GM12878 (cell line): ENCODE measurements around the gene DDX42. TPM values are rescaled to one million over a fixed set of nuclear protein-coding genes. Genes with fewer than 3 reads are reported as not detected.

Source experiments
- ATAC-seq: fragments of 200-7000 bp; cut with Tn5 transposase; 3 replicates; pipeline ENCODE4 v1.9.1; 2020; ENCODE audit warnings: mild to moderate bottlenecking, moderate library complexity
- BruUV-seq: library from RNA; stranded (reverse); fragments of 400-500 nt; replicated peaks from 2 replicates; lab custom pipeline; 2021; lab: Mats Ljungman, UMichigan
- CTCF ChIA-PET: fragments of 300-600 bp; sonication (Branson Sonifier 250); formaldehyde crosslinking; extraction: SDS; loops from one replicate; lab custom pipeline; 2021; ENCODE audit warnings: inconsistent platforms; lab: Yijun Ruan, JAX
- POLR2A ChIA-PET: fragments of 350-600 bp; formaldehyde crosslinking; extraction: SDS; loops from one replicate; lab custom pipeline; 2021; ENCODE audit warnings: inconsistent platforms; lab: Charles Lee
- RAD21 ChIA-PET: fragments of 300-600 bp; sonication (Branson Sonifier 250); formaldehyde crosslinking; loops from one replicate; lab custom pipeline; 2023; ENCODE audit warnings: antibody characterized with exemption; ENCODE audit not compliant: unreplicated experiment; lab: Charles Lee
- SMC1A ChIA-PET: fragments of 300-600 bp; sonication (Branson Sonifier 250); formaldehyde crosslinking; loops from one replicate; lab custom pipeline; 2023; ENCODE audit not compliant: unreplicated experiment, uncharacterized antibody; lab: Charles Lee
- DNase-seq: peaks from one replicate; pipeline ENCODE4 v3.0.0-alpha.2; 2011; ENCODE audit warnings: low read depth, low spot score
- FAIRE-seq: peaks from 3 replicates; lab custom pipeline; 2011; peaks lifted over from hg19 to GRCh38; lab: Jason Lieb, UNC
- H2AFZ ChIP-seq: 2 replicates; pipeline ENCODE4 v1.6.0; 2011; ENCODE audit warnings: low read depth, low read length, control low read depth; ENCODE audit not compliant: control insufficient read depth
- H3K27ac ChIP-seq: 2 replicates; pipeline ENCODE4 v1.5.1; 2011; ENCODE audit warnings: control low read depth; ENCODE audit not compliant: control insufficient read depth, insufficient read depth
- H3K27me3 ChIP-seq, 2 experiments: replicated peaks in 1 of 2; 2 replicates each; pipeline versions ENCODE4 v1.6.0 to v1.6.1; 2011; ENCODE audit warnings: low read length in 1 of 2; ENCODE audit not compliant: control insufficient read depth in 2 of 2, insufficient read depth in 2 of 2
- H3K36me3 ChIP-seq, 2 experiments: 2 replicates each; pipeline ENCODE4 v1.5.1; 2011; ENCODE audit warnings: low read length in 1 of 2; ENCODE audit not compliant: control insufficient read depth in 2 of 2, insufficient read depth in 2 of 2
- H3K4me1 ChIP-seq: 2 replicates; pipeline ENCODE4 v1.6.1; 2011; ENCODE audit warnings: mild to moderate bottlenecking, low read length, moderate library complexity, mixed read lengths; ENCODE audit not compliant: control insufficient read depth, insufficient read depth
- H3K4me2 ChIP-seq: 2 replicates; pipeline ENCODE4 v1.6.0; 2011; ENCODE audit warnings: control low read depth; ENCODE audit not compliant: control insufficient read depth, insufficient read depth
- H3K4me3 ChIP-seq: fragments of 200-600 bp; sonication (generic); 2 replicates; pipeline ENCODE4 v1.5.1; 2016
- H3K79me2 ChIP-seq: 2 replicates; pipeline ENCODE4 v1.6.0; 2011; ENCODE audit warnings: low read length; ENCODE audit not compliant: control insufficient read depth, insufficient read depth
- H3K9ac ChIP-seq: 2 replicates; pipeline ENCODE4 v1.8.0; 2011; ENCODE audit warnings: low read length, control low read depth, mixed read lengths; ENCODE audit not compliant: control insufficient read depth, insufficient read depth
- H3K9me3 ChIP-seq: replicated peaks from 3 replicates; pipeline ENCODE4 v1.5.1; 2011; ENCODE audit warnings: mild to moderate bottlenecking, low read length; ENCODE audit not compliant: control insufficient read depth, insufficient read depth
- H4K20me1 ChIP-seq: 2 replicates; pipeline ENCODE4 v1.6.0; 2011; ENCODE audit not compliant: control insufficient read depth, insufficient read depth
- ATF3 ChIP-seq: IDR thresholded peaks from 2 replicates; pipeline ENCODE4 v1.6.1; 2011; ENCODE audit warnings: low read depth, mild to moderate bottlenecking, low read length, moderate library complexity, borderline replicate concordance; ENCODE audit errors: extremely low read depth
- BCL3 ChIP-seq: IDR thresholded peaks from 2 replicates; pipeline ENCODE4 v1.6.1; 2011; ENCODE audit warnings: borderline replicate concordance, low read depth, mild to moderate bottlenecking, moderate library complexity, low read length; ENCODE audit not compliant: insufficient read depth, poor library complexity, severe bottlenecking
- EED ChIP-seq: sonication (generic); IDR thresholded peaks from 2 replicates; pipeline ENCODE4 v1.6.1; 2016; ENCODE audit warnings: antibody characterized with exemption, low read depth
- EZH2 ChIP-seq: IDR thresholded peaks from 2 replicates; pipeline ENCODE4 v1.6.1; 2012; ENCODE audit warnings: low read depth, mild to moderate bottlenecking, control low read depth, inconsistent platforms, low read length, borderline replicate concordance; ENCODE audit not compliant: control insufficient read depth
- KLF5 ChIP-seq: fragments of 450-650 bp; IDR thresholded peaks from 2 replicates; pipeline ENCODE4 v1.6.1; 2014; ENCODE audit warnings: mild to moderate bottlenecking; ENCODE audit not compliant: partially characterized antibody
- MYB ChIP-seq: fragments of 150-350 bp; IDR thresholded peaks from 2 replicates; pipeline ENCODE4 v1.6.1; 2014; ENCODE audit warnings: mild to moderate bottlenecking, low read depth, low read length, borderline replicate concordance
- NFYB ChIP-seq: IDR thresholded peaks from 2 replicates; pipeline ENCODE4 v1.6.1; 2011; ENCODE audit warnings: low read depth, mild to moderate bottlenecking, low read length, improper control_type of control experiment, moderate library complexity; ENCODE audit not compliant: insufficient read depth
- NR2F1 ChIP-seq: fragments of 450-650 bp; conservative IDR thresholded peaks from 2 replicates; pipeline ENCODE4 v1.6.1; 2017; ENCODE audit warnings: mild to moderate bottlenecking
- PAX8 ChIP-seq: fragments of 450-650 bp; IDR thresholded peaks from 2 replicates; pipeline ENCODE4 v1.6.1; 2017; ENCODE audit warnings: mild to moderate bottlenecking, moderate library complexity
- RELA ChIP-seq: fragments of 450-650 bp; IDR thresholded peaks from 2 replicates; pipeline ENCODE4 v1.8.0; 2014; ENCODE audit warnings: borderline replicate concordance; ENCODE audit not compliant: partially characterized antibody
- RUNX3 ChIP-seq: IDR thresholded peaks from 2 replicates; pipeline ENCODE4 v1.6.1; 2012; ENCODE audit warnings: low read length, inconsistent platforms
- SP1 ChIP-seq: IDR thresholded peaks from one replicate; pipeline ENCODE4 v1.6.1; 2011; ENCODE audit warnings: low read depth, low read length
- SREBF1 ChIP-seq: IDR thresholded peaks from 2 replicates; pipeline ENCODE4 v1.6.1; 2012; ENCODE audit warnings: mild to moderate bottlenecking, low read length
- SRF ChIP-seq, 2 experiments: IDR thresholded peaks; 2 replicates each; pipeline ENCODE4 v1.6.1; 2011; ENCODE audit warnings: low read depth in 2 of 2, low read length in 2 of 2, mild to moderate bottlenecking in 1 of 2, moderate library complexity in 1 of 2
- TCF7 ChIP-seq: IDR thresholded peaks from 2 replicates; pipeline ENCODE4 v1.6.1; 2014; ENCODE audit warnings: antibody characterized with exemption, borderline replicate concordance
- USF1 ChIP-seq: IDR thresholded peaks from 2 replicates; pipeline ENCODE4 v1.6.1; 2011; ENCODE audit warnings: borderline replicate concordance, low read depth, mild to moderate bottlenecking, moderate library complexity, mixed read lengths, low read length; ENCODE audit not compliant: insufficient read depth; ENCODE audit errors: extremely low read length
- ZBED1 ChIP-seq: IDR thresholded peaks from 2 replicates; pipeline ENCODE4 v1.6.1; 2016; ENCODE audit warnings: borderline replicate concordance
- WGBS: methylation state at CpG from one replicate; pipeline ENCODE4 v1.1.6; 2016; ENCODE audit warnings: low lambda C conversion rate; ENCODE audit not compliant: insufficient replicate concordance, insufficient coverage; ENCODE audit errors: missing lambda C conversion rate; 5-methylcytosine and 5-hydroxymethylcytosine counted together
- in situ Hi-C: fragments of 300-500 bp; cut with MboI; formaldehyde crosslinking; loops from 9 replicates; pipeline ENCODE4 v1.14.3; 2018; ENCODE audit warnings: mixed read lengths
- intact Hi-C: fragments of 100-400 bp; cut with micrococcal nuclease; formaldehyde crosslinking; loops from one replicate; pipeline ENCODE4 v1.14.2; 2022; ENCODE audit not compliant: unreplicated experiment
- polyA plus RNA-seq, 11 experiments: library from polyadenylated mRNA; depleted of rRNA in 4 of 11; unstranded in 6 of 11; stranded (reverse) in 5 of 11; fragments of >200 nt; fragmentation: Nextera tagmentation in 4 of 11; fragmentation: Illumina TruSeq in 1 of 11; extraction: Ambion mirVana in 4 of 11; extraction: Trizol in 1 of 11; gene quantifications; 1 replicate in 1 of 11; 2 replicates in 10 of 11; pipeline versions ENCODE4 v1.2.1 to v1.2.3, GENCODE V29; 2011 to 2016; ENCODE audit warnings: inconsistent platforms in 2 of 11, missing spikeins in 2 of 11, low read depth in 1 of 11
- total RNA-seq, 4 experiments: library from RNA; depleted of rRNA in 3 of 4; stranded (reverse); fragments of >200 nt in 3 of 4; fragmentation: Illumina TruSeq in 1 of 4; extraction: Trizol in 1 of 4; gene quantifications; 2 replicates each; pipeline versions ENCODE4 v1.2.1 to v1.2.3, GENCODE V29; 2013 to 2021

Gene DDX42
- total and polyA plus RNA-seq, 10 of the 15 experiments (the other 5 are each of a cell fraction or from before 2014, with no cell fraction given), result 14.6 to 147 (median 65.3) TPM

GRCh38 chr17:63840591-63841349, 66.8 kb downstream of the DDX42 start:
- ATAC-seq, result no peak
- BruUV-seq, result no TSS peak
- ChIA-PET SMC1A (interaction anchor here (0.8 to 1.7 kb wide), 4 partner anchors 13 to 68 kb away, joined by 3 to 5 read pairs (median 3); partner anchors contain the start of genes CCDC47, DDX42 and FTSJ3), POLR2A (interaction anchor here (0.6 to 3.5 kb wide), 12 partner anchors 8 to 380 kb away, joined by 3 to 24 read pairs (median 3); partner anchors contain the start of genes CCDC47, DDX42 and STRADA), RAD21 (interaction anchor here (0.6 to 2.2 kb wide), 3 partner anchors 13 to 150 kb away, joined by 3 to 5 read pairs (median 3); partner anchors contain the start of gene FTSJ3), CTCF (interaction anchor here (0.5 to 2.7 kb wide), 8 partner anchors 8 to 415 kb away, joined by 3 to 19 read pairs (median 4); partner anchors contain the start of genes FTSJ3 and PSMC5)
- H3K4me2 ChIP-seq, result peak overlapping the region; percentile 90
- no peak overlapping the region for H2AFZ ChIP-seq
- H3K79me2 ChIP-seq, result peaks cover 51% of the 10 kb centered on the region
- H3K4me1 ChIP-seq, result peaks cover 18% of the 10 kb centered on the region
- peaks cover 0 to 8% of the 10 kb centered on the region in 2 experiments; a peak in 1 of 4 replicates for H3K36me3 ChIP-seq
- intact Hi-C loops, result loop anchor here (5.0 kb wide), 2 partner anchors 68 to 143 kb away; partner anchors contain the start of genes CCDC47 and DDX42
- no peaks in the 10 kb centered on the region for H3K27me3 ChIP-seq
- H3K4me3 ChIP-seq, result peak overlapping the region; percentile 97
- H4K20me1 ChIP-seq, result no peaks in the 10 kb centered on the region
- H3K9me3 ChIP-seq, result no peaks in the 10 kb centered on the region
- no peak for DNase-seq
- in situ Hi-C loops, result loop anchor here (10.0 to 25.0 kb wide), 2 partner anchors 403 to 664 kb away; partner anchors contain the start of genes CEP95, CYB561 and DDX5
- no peak for FAIRE-seq
- H3K27ac ChIP-seq, result peak overlapping the region; percentile 80
- WGBS, result 50% methylated on average over 4 of the region's 4 CpGs
- H3K9ac ChIP-seq, result peak overlapping the region; percentile 65
- TF ChIP-seq ZBED1 (no peak), NR2F1 (no peak), PAX8 (no peak), EED (no peak), SREBF1 (no peak), SP1 (no peak), ATF3 (no peak), BCL3 (no peak), SRF (IDR thresholded peaks at IDR 0.05; ENCODE audit: low read depth in 2 of 2, low read length in 2 of 2) (no peak), KLF5 (no peak), EZH2 (no peak), RELA (no peak), MYB (no peak), TCF7 (no peak), NFYB (no peak), USF1 (no peak), RUNX3 (no peak)
